HepG2 (cell line): ENCODE results near the gene CAMKK1. TPM values are rescaled to one million over a fixed set of nuclear protein-coding genes. Genes with fewer than 3 reads are reported as not detected.

Source experiments
- ATAC-seq: fragments of 200-7000 bp; cut with Tn5 transposase; 3 replicates; pipeline ENCODE4 v1.9.1; 2020; ENCODE audit warnings: mild to moderate bottlenecking, moderate library complexity
- BruUV-seq: library from RNA; stranded (reverse); fragments of 400-500 nt; replicated peaks from 2 replicates; lab custom pipeline; 2021; lab: Mats Ljungman, UMichigan
- CTCF ChIA-PET: fragments of 300-600 bp; formaldehyde crosslinking; extraction: SDS; loops from one replicate; lab custom pipeline; 2021; ENCODE audit warnings: low total read pairs, inconsistent platforms, low intra/inter-chr PET ratio; lab: Yijun Ruan, JAX
- POLR2A ChIA-PET: fragments of 350-600 bp; sonication (Branson Sonifier 250); formaldehyde crosslinking; loops from one replicate; lab custom pipeline; 2020; ENCODE audit warnings: antibody characterized with exemption, inconsistent platforms; lab: Yijun Ruan, JAX
- DNase-seq: peaks from one replicate; pipeline ENCODE4 v3.0.0-alpha.2; 2015; ENCODE audit warnings: low spot score
- FAIRE-seq: peaks from 3 replicates; lab custom pipeline; 2011; peaks lifted over from hg19 to GRCh38; lab: Jason Lieb, UNC
- H2AFZ ChIP-seq: one replicate; pipeline ENCODE4 v1.6.1; 2011; ENCODE audit warnings: low read length, inconsistent platforms
- H3K27ac ChIP-seq: fragments of 300-600 bp; 3 replicates; pipeline ENCODE4 v1.8.0; 2011; ENCODE audit warnings: mixed run types, mild to moderate bottlenecking, mixed read lengths, low read length, inconsistent platforms; ENCODE audit not compliant: insufficient read depth; ENCODE audit errors: extremely low read length
- H3K27me3 ChIP-seq, 2 experiments: fragments of 200-600 bp in 1 of 2; 2 replicates in 1 of 2; 3 replicates in 1 of 2; pipeline versions ENCODE4 v1.6.0 to v1.8.0; 2011; ENCODE audit warnings: low read length in 2 of 2, mild to moderate bottlenecking in 2 of 2, moderate library complexity in 2 of 2, inconsistent platforms in 1 of 2; ENCODE audit not compliant: insufficient read depth in 2 of 2, control insufficient read depth in 1 of 2
- H3K36me3 ChIP-seq, 2 experiments: fragments of 200-600 bp in 1 of 2; replicated peaks in 1 of 2; 2 replicates in 1 of 2; 3 replicates in 1 of 2; pipeline versions ENCODE4 v1.5.1 to v1.8.0; 2011; ENCODE audit warnings: low read length in 2 of 2, inconsistent platforms in 1 of 2; ENCODE audit not compliant: insufficient read depth in 2 of 2, control insufficient read depth in 1 of 2
- H3K4me1 ChIP-seq: 2 replicates; pipeline ENCODE4 v1.5.1; 2012; ENCODE audit warnings: low read length, inconsistent platforms; ENCODE audit not compliant: insufficient read depth
- H3K4me2 ChIP-seq: 2 replicates; pipeline ENCODE4 v1.6.0; 2011; ENCODE audit warnings: low read depth, low read length, inconsistent platforms
- H3K4me3 ChIP-seq, 3 experiments: fragments of 200-600 bp in 1 of 3; sonication (generic), shearing (Covaris generic) in 1 of 3; replicated peaks in 1 of 3; 2 replicates each; pipeline ENCODE4 v1.5.1; 2011 to 2016; ENCODE audit warnings: low read length in 3 of 3, inconsistent platforms in 2 of 3, low read depth in 2 of 3, mild to moderate bottlenecking in 2 of 3, control low read depth in 1 of 3, mixed read lengths in 1 of 3; ENCODE audit not compliant: insufficient read depth in 1 of 3
- H3K79me2 ChIP-seq: one replicate; pipeline ENCODE4 v1.6.1; 2011; ENCODE audit warnings: low read length, inconsistent platforms; ENCODE audit not compliant: insufficient read depth
- H3K9ac ChIP-seq: 2 replicates; pipeline ENCODE4 v1.6.0; 2011; ENCODE audit warnings: mild to moderate bottlenecking, low read depth, low read length, inconsistent platforms; ENCODE audit not compliant: insufficient read depth
- H3K9me3 ChIP-seq: 2 replicates; pipeline ENCODE4 v1.5.1; 2012; ENCODE audit warnings: mild to moderate bottlenecking, low read length
- H4K20me1 ChIP-seq: 2 replicates; pipeline ENCODE4 v1.6.0; 2011; ENCODE audit warnings: inconsistent platforms, mild to moderate bottlenecking, low read length, moderate library complexity; ENCODE audit not compliant: insufficient read depth
- CHD2 ChIP-seq: IDR thresholded peaks from 2 replicates; pipeline ENCODE4 v1.6.1; 2011; ENCODE audit warnings: low read depth, low read length, improper control_type of control experiment
- GFI1 ChIP-seq: sonication (generic); formaldehyde crosslinking; IDR thresholded peaks from 2 replicates; pipeline ENCODE4 v1.5.0; 2020; ENCODE audit warnings: missing genetic modification reagents, mild to moderate bottlenecking, borderline replicate concordance
- NCOA1 ChIP-seq: sonication (generic); formaldehyde crosslinking; IDR thresholded peaks from 2 replicates; pipeline ENCODE4 v1.9.0; 2021; ENCODE audit warnings: missing genetic modification reagents
- NCOR1 ChIP-seq: fragments of 200-600 bp; sonication (generic); IDR thresholded peaks from 2 replicates; pipeline ENCODE4 v1.7.0; 2017; ENCODE audit warnings: antibody characterized with exemption, low read length, borderline replicate concordance
- RNF2 ChIP-seq: fragments of 450-650 bp; conservative IDR thresholded peaks from 2 replicates; pipeline ENCODE4 v1.6.1; 2016; ENCODE audit warnings: low read depth
- SCMH1 ChIP-seq: sonication (generic); formaldehyde crosslinking; IDR thresholded peaks from 2 replicates; pipeline ENCODE4 v1.9.0; 2021; ENCODE audit warnings: missing genetic modification reagents, mild to moderate bottlenecking, borderline replicate concordance
- ZNF816 ChIP-seq: sonication (generic); formaldehyde crosslinking; IDR thresholded peaks from 2 replicates; pipeline ENCODE4 v1.8.0; 2022; ENCODE audit warnings: missing genetic modification reagents, mild to moderate bottlenecking, borderline replicate concordance
- WGBS: methylation state at CpG from one replicate; pipeline ENCODE4 v1.1.6; 2017; ENCODE audit warnings: low lambda C conversion rate; 5-methylcytosine and 5-hydroxymethylcytosine counted together
- in situ Hi-C: cut with HindIII; loops from 2 replicates; pipeline ENCODE4 v1.10.0; 2017; ENCODE audit warnings: low pct_unique_long_range_greater_than_20kb; ENCODE audit not compliant: extremely low pct_ligation_motif_present
- intact Hi-C: fragments of 100-400 bp; cut with micrococcal nuclease; formaldehyde crosslinking; loops from one replicate; pipeline ENCODE4 v1.10.0; 2022; ENCODE audit not compliant: unreplicated experiment
- polyA plus RNA-seq, 8 experiments: library from polyadenylated mRNA; depleted of rRNA in 3 of 8; stranded (reverse) in 7 of 8; unstranded in 1 of 8; fragments of >200 nt; fragmentation: Illumina TruSeq in 4 of 8; extraction: Trizol in 4 of 8; gene quantifications; 2 replicates each; pipeline versions ENCODE4 v1.2.1 to v1.2.3, GENCODE V29; 2011 to 2016; ENCODE audit warnings: low read depth in 4 of 8, missing spikeins in 1 of 8, mixed read lengths in 1 of 8; ENCODE audit not compliant: insufficient read depth in 1 of 8
- total RNA-seq, 5 experiments: library from RNA; depleted of rRNA; stranded (reverse); fragments of >200 nt; fragmentation: Illumina TruSeq; extraction: Trizol; gene quantifications; 2 replicates each; pipeline ENCODE4 v1.2.3, GENCODE V29; 2016; ENCODE audit warnings: low read depth in 1 of 5
- TF ChIP-seq, protein P1 (sequence below): sonication (generic); formaldehyde crosslinking; IDR thresholded peaks from 2 replicates; pipeline ENCODE4 v1.4.0; 2020; ENCODE audit warnings: mild to moderate bottlenecking, missing genetic modification reagents
- TF ChIP-seq, protein P2 (sequence below): sonication (generic); formaldehyde crosslinking; IDR thresholded peaks from 2 replicates; pipeline ENCODE4 v1.4.0; 2020; ENCODE audit warnings: missing genetic modification reagents
- TF ChIP-seq, protein P3 (sequence below): sonication (generic); formaldehyde crosslinking; IDR thresholded peaks from 2 replicates; pipeline ENCODE4 v1.9.0; 2022; ENCODE audit warnings: missing genetic modification reagents, mild to moderate bottlenecking, borderline replicate concordance

CAMKK1 gene
- total and polyA plus RNA-seq, 2 of the 13 experiments (the other 11 are each of a cell fraction or from before 2014, with no cell fraction given): 1.5 to 1.6 TPM

DNA sequence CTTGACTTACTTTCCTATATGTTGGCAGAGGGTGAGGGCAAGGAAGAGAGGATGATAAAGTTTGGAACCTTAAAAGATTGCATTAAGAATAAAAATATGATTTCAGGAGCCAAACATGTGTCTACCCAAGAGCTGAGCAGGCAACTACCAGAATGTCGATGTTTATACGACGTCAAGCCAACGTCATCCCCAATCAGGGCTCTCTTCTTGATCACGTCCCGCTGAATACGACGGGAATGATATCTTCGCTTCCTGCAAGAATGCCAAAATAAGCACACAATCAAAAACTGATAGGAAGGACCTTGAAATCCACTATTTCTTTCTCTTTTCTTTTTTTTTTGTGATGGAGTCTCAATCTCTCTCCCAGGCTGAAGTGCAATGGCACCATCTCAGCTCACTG lies 71.8 kb downstream of the CAMKK1 start:
- no peak overlapping the region for H3K27ac ChIP-seq
- intact Hi-C loops (no loop called here), in situ Hi-C loops (loop anchor here (5.0 kb wide), 1 partner anchor 84 kb away; no protein-coding TSS in a partner anchor)
- H3K9me3 ChIP-seq: no peaks in the 10 kb centered on the region
- H3K4me3 ChIP-seq: no peak overlapping the region
- POLR2A ChIA-PET: no interaction called here
- WGBS: 96% methylated on average over 9 of the region's 9 CpGs
- no peak overlapping the region for H3K4me2 ChIP-seq
- TF ChIP-seq, protein P1, sequence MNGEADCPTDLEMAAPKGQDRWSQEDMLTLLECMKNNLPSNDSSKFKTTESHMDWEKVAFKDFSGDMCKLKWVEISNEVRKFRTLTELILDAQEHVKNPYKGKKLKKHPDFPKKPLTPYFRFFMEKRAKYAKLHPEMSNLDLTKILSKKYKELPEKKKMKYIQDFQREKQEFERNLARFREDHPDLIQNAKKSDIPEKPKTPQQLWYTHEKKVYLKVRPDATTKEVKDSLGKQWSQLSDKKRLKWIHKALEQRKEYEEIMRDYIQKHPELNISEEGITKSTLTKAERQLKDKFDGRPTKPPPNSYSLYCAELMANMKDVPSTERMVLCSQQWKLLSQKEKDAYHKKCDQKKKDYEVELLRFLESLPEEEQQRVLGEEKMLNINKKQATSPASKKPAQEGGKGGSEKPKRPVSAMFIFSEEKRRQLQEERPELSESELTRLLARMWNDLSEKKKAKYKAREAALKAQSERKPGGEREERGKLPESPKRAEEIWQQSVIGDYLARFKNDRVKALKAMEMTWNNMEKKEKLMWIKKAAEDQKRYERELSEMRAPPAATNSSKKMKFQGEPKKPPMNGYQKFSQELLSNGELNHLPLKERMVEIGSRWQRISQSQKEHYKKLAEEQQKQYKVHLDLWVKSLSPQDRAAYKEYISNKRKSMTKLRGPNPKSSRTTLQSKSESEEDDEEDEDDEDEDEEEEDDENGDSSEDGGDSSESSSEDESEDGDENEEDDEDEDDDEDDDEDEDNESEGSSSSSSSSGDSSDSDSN (CRISPR knock-in tag): no peak
- TF ChIP-seq SCMH1: no peak
- no peak for TF ChIP-seq CHD2
- no peak for TF ChIP-seq GFI1
- no peak for TF ChIP-seq RNF2
- no peak for TF ChIP-seq ZNF816
- TF ChIP-seq, protein P2, sequence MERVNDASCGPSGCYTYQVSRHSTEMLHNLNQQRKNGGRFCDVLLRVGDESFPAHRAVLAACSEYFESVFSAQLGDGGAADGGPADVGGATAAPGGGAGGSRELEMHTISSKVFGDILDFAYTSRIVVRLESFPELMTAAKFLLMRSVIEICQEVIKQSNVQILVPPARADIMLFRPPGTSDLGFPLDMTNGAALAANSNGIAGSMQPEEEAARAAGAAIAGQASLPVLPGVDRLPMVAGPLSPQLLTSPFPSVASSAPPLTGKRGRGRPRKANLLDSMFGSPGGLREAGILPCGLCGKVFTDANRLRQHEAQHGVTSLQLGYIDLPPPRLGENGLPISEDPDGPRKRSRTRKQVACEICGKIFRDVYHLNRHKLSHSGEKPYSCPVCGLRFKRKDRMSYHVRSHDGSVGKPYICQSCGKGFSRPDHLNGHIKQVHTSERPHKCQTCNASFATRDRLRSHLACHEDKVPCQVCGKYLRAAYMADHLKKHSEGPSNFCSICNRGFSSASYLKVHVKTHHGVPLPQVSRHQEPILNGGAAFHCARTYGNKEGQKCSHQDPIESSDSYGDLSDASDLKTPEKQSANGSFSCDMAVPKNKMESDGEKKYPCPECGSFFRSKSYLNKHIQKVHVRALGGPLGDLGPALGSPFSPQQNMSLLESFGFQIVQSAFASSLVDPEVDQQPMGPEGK (CRISPR knock-in tag): no peak
- TF ChIP-seq, protein P3, sequence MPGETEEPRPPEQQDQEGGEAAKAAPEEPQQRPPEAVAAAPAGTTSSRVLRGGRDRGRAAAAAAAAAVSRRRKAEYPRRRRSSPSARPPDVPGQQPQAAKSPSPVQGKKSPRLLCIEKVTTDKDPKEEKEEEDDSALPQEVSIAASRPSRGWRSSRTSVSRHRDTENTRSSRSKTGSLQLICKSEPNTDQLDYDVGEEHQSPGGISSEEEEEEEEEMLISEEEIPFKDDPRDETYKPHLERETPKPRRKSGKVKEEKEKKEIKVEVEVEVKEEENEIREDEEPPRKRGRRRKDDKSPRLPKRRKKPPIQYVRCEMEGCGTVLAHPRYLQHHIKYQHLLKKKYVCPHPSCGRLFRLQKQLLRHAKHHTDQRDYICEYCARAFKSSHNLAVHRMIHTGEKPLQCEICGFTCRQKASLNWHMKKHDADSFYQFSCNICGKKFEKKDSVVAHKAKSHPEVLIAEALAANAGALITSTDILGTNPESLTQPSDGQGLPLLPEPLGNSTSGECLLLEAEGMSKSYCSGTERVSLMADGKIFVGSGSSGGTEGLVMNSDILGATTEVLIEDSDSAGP: no peak
- TF ChIP-seq NCOR1: no peak
- TF ChIP-seq NCOA1: no peak
- no peak overlapping the region for H2AFZ ChIP-seq
- FAIRE-seq: no peak
- H3K9ac ChIP-seq: no peak overlapping the region
- H3K36me3 ChIP-seq: peaks cover 8 to 57% of the 10 kb centered on the region in 2 experiments
- no TSS peak for BruUV-seq
- H4K20me1 ChIP-seq: no peaks in the 10 kb centered on the region
- no peak for ATAC-seq
- H3K4me1 ChIP-seq: peaks cover 10% of the 10 kb centered on the region; the same call in 1 of the 2 replicates
- H3K79me2 ChIP-seq: no peaks in the 10 kb centered on the region
- no peaks in the 10 kb centered on the region for H3K27me3 ChIP-seq
- CTCF ChIA-PET: no interaction called here
- no peak for DNase-seq
